H9 (cell line): Measurements from ENCODE around the gene PNPLA2. TPM values are rescaled to one million over a fixed set of nuclear protein-coding genes. Genes with fewer than 3 reads are reported as not detected.

ENCODE experiments used
- DNase-seq: peaks from one replicate; pipeline ENCODE4 v3.0.0-alpha.2; 2017
- H2AFZ ChIP-seq: one replicate; pipeline ENCODE4 v1.6.1; 2013; ENCODE audit warnings: mild to moderate bottlenecking, low read length, control low read depth, moderate library complexity
- H2AK5ac ChIP-seq: 2 replicates; pipeline ENCODE4 v1.6.1; 2013; ENCODE audit warnings: low read length, control low read depth, mixed read lengths; ENCODE audit not compliant: insufficient read length
- H2BK120ac ChIP-seq: one replicate; pipeline ENCODE4 v1.6.1; 2013; ENCODE audit warnings: low read depth, mild to moderate bottlenecking, low read length, control low read depth, inconsistent platforms; ENCODE audit not compliant: poor library complexity, severe bottlenecking
- H2BK12ac ChIP-seq: 2 replicates; pipeline ENCODE4 v1.6.1; 2013; ENCODE audit warnings: low read length, control low read depth, mixed read lengths, low read depth; ENCODE audit not compliant: insufficient read length
- H2BK15ac ChIP-seq: 2 replicates; pipeline ENCODE4 v1.6.1; 2013; ENCODE audit warnings: low read depth, low read length, control low read depth
- H2BK20ac ChIP-seq: one replicate; pipeline ENCODE4 v1.6.1; 2013; ENCODE audit warnings: low read depth, mild to moderate bottlenecking, low read length, control low read depth, inconsistent platforms; ENCODE audit not compliant: poor library complexity, severe bottlenecking
- H2BK5ac ChIP-seq: 2 replicates; pipeline ENCODE4 v1.6.1; 2013; ENCODE audit warnings: low read length, control low read depth, mixed read lengths; ENCODE audit not compliant: insufficient read length
- H3K14ac ChIP-seq: 2 replicates; pipeline ENCODE4 v1.6.1; 2013; ENCODE audit warnings: low read length, control low read depth; ENCODE audit not compliant: insufficient read depth
- H3K18ac ChIP-seq: 2 replicates; pipeline ENCODE4 v1.6.1; 2013; ENCODE audit warnings: low read depth, mild to moderate bottlenecking, mixed read lengths, low read length, control low read depth; ENCODE audit not compliant: insufficient read length
- H3K23ac ChIP-seq: 2 replicates; pipeline ENCODE4 v1.6.1; 2013; ENCODE audit warnings: low read length, control low read depth, mixed read lengths, low read depth; ENCODE audit not compliant: insufficient read length
- H3K23me2 ChIP-seq: 2 replicates; pipeline ENCODE4 v1.6.1; 2013; ENCODE audit warnings: low read depth, mild to moderate bottlenecking, mixed read lengths, low read length, control low read depth; ENCODE audit not compliant: insufficient read length, poor library complexity, severe bottlenecking
- H3K27ac ChIP-seq: 2 replicates; pipeline ENCODE4 v1.5.1; 2013; ENCODE audit warnings: low read length, control low read depth, mixed read lengths, low read depth; ENCODE audit not compliant: insufficient read length
- H3K27me3 ChIP-seq: 2 replicates; pipeline ENCODE4 v1.6.1; 2013; ENCODE audit warnings: low read length, control low read depth, inconsistent platforms; ENCODE audit not compliant: insufficient read depth
- H3K4ac ChIP-seq: 2 replicates; pipeline ENCODE4 v1.6.1; 2013; ENCODE audit warnings: low read depth, mild to moderate bottlenecking, control low read depth, inconsistent platforms, low read length, moderate library complexity
- H3K4me1 ChIP-seq: 2 replicates; pipeline ENCODE4 v1.6.1; 2013; ENCODE audit warnings: low read length, control low read depth, inconsistent platforms; ENCODE audit not compliant: insufficient read depth
- H3K4me2 ChIP-seq: 2 replicates; pipeline ENCODE4 v1.6.1; 2013; ENCODE audit warnings: low read length, control low read depth, mixed read lengths; ENCODE audit not compliant: insufficient read length, insufficient read depth
- H3K56ac ChIP-seq: 2 replicates; pipeline ENCODE4 v1.6.1; 2013; ENCODE audit warnings: low read depth, mild to moderate bottlenecking, mixed read lengths, low read length, control low read depth; ENCODE audit not compliant: insufficient read length
- H3K79me1 ChIP-seq: 2 replicates; pipeline ENCODE4 v1.6.1; 2013; ENCODE audit warnings: low read depth, mild to moderate bottlenecking, moderate library complexity, low read length, control low read depth, inconsistent platforms; ENCODE audit not compliant: insufficient read depth, poor library complexity, severe bottlenecking
- H3K79me2 ChIP-seq: 2 replicates; pipeline ENCODE4 v1.6.1; 2013; ENCODE audit warnings: low read length, control low read depth, inconsistent platforms; ENCODE audit not compliant: insufficient read depth
- H3K9ac ChIP-seq: 2 replicates; pipeline ENCODE4 v1.6.1; 2013; ENCODE audit warnings: low read length, control low read depth, mixed read lengths; ENCODE audit not compliant: insufficient read length; ENCODE audit errors: extremely low read depth
- H3K9me3 ChIP-seq: one replicate; pipeline ENCODE4 v1.6.1; 2013; ENCODE audit warnings: low read depth, low read length, inconsistent platforms; ENCODE audit not compliant: control insufficient read depth
- H3T11ph ChIP-seq: one replicate; pipeline ENCODE4 v1.6.1; 2013; ENCODE audit warnings: mild to moderate bottlenecking, low read length, control low read depth, inconsistent platforms
- H4K20me1 ChIP-seq: one replicate; pipeline ENCODE4 v1.6.1; 2013; ENCODE audit not compliant: control insufficient read depth, insufficient read length, insufficient read depth
- H4K5ac ChIP-seq: 2 replicates; pipeline ENCODE4 v1.6.1; 2013; ENCODE audit warnings: low read depth, mild to moderate bottlenecking, mixed read lengths, low read length, control low read depth; ENCODE audit not compliant: insufficient read length
- H4K8ac ChIP-seq: replicated peaks from 2 replicates; pipeline ENCODE4 v1.6.1; 2013; ENCODE audit warnings: low read length, control low read depth, mixed read lengths, low read depth; ENCODE audit not compliant: insufficient read length
- H4K91ac ChIP-seq: 2 replicates; pipeline ENCODE4 v1.6.1; 2013; ENCODE audit warnings: low read depth, mild to moderate bottlenecking, moderate library complexity, mixed read lengths, low read length, control low read depth; ENCODE audit not compliant: insufficient read length
- H3K27ac Mint-ChIP-seq, 3 experiments: 2 replicates in 2 of 3; 3 replicates in 1 of 3; pipeline ENCODE4 v1.8.0; 2020 to 2021; ENCODE audit warnings: mixed read lengths in 3 of 3, mild to moderate bottlenecking in 1 of 3, moderate library complexity in 1 of 3
- H3K27me3 Mint-ChIP-seq: 2 replicates; pipeline ENCODE4 v1.8.0; 2021; ENCODE audit warnings: low read depth, mild to moderate bottlenecking, moderate library complexity, mixed read lengths
- H3K36me3 Mint-ChIP-seq, 3 experiments: 2 replicates in 2 of 3; 3 replicates in 1 of 3; pipeline ENCODE4 v1.8.0; 2020 to 2021; ENCODE audit warnings: low read depth in 3 of 3, mixed read lengths in 3 of 3; ENCODE audit not compliant: insufficient read depth in 1 of 3
- H3K4me1 Mint-ChIP-seq, 2 experiments: 2 replicates each; pipeline ENCODE4 v1.8.0; 2020; ENCODE audit warnings: mixed read lengths in 2 of 2
- H3K4me3 Mint-ChIP-seq, 2 experiments: 2 replicates in 1 of 2; 3 replicates in 1 of 2; pipeline ENCODE4 v1.8.0; 2020 to 2021; ENCODE audit warnings: mild to moderate bottlenecking in 2 of 2, mixed read lengths in 2 of 2, moderate library complexity in 1 of 2
- H3K9me3 Mint-ChIP-seq, 2 experiments: 2 replicates in 1 of 2; 3 replicates in 1 of 2; pipeline ENCODE4 v1.8.0; 2020; ENCODE audit warnings: mild to moderate bottlenecking in 2 of 2, mixed read lengths in 2 of 2, moderate library complexity in 1 of 2
- CTCF ChIP-seq: fragments of 200-600 bp; sonication (generic); conservative IDR thresholded peaks from 3 replicates; pipeline ENCODE4 v1.8.0; 2021; ENCODE audit warnings: antibody characterized with exemption, mild to moderate bottlenecking
- WGBS: extraction: QIAGEN DNeasy Blood & Tissue Kit; methylation state at CpG from one replicate; pipeline ENCODE4 v1.1.7; 2013; ENCODE audit warnings: missing lambda C conversion rate, low lambda C conversion rate, mixed read lengths; ENCODE audit not compliant: insufficient read length; ENCODE audit errors: extremely low coverage; 5-methylcytosine and 5-hydroxymethylcytosine counted together
- total RNA-seq: library from RNA; stranded (reverse); gene quantifications from 2 replicates; pipeline ENCODE4 v1.2.1, GENCODE V29; 2021

PNPLA2 gene
- total RNA-seq, 1 experiment from 2014 or later: 67.3 TPM

GRCh38 chr11:774873-775592, 43.7 kb upstream of the PNPLA2 start:
- Histone ChIP-seq H3K56ac (no peak overlapping the region), H2BK5ac (no peak overlapping the region), H4K8ac (no peak overlapping the region), H3K18ac (no peak overlapping the region), H3K79me1 (peaks cover 12% of the 10 kb centered on the region), H3T11ph (no peak overlapping the region), H3K9ac (no peak overlapping the region), H3K27me3 (no peaks in the 10 kb centered on the region), H3K23ac (no peak overlapping the region), H3K27ac (no peak overlapping the region), H4K91ac (no peak overlapping the region), H2BK120ac (no peak overlapping the region), H3K23me2 (peaks cover 17% of the 10 kb centered on the region), H3K79me2 (peaks cover 4% of the 10 kb centered on the region; the same call in 1 of the 2 replicates), H4K20me1 (no peaks in the 10 kb centered on the region), H3K4me2 (no peak overlapping the region), H3K4ac (no peak overlapping the region), H2AK5ac (no peak overlapping the region), H2BK12ac (no peak overlapping the region), H4K5ac (no peak overlapping the region), H3K9me3 (no peaks in the 10 kb centered on the region), H2AFZ (no peak overlapping the region), H2BK20ac (no peak overlapping the region), H2BK15ac (no peak overlapping the region), H3K4me1 (no peaks in the 10 kb centered on the region; the same call in 1 of the 2 replicates), H3K14ac (no peak overlapping the region; the same call in 1 of the 2 replicates)
- peak; percentile 33 for DNase-seq
- peaks cover 2 to 24% (median 18%) of the 10 kb centered on the region in 3 experiments; a peak in 6 of 7 replicates for H3K36me3 Mint-ChIP-seq
- WGBS: no CpG with 5 or more reads among the region's 20 CpGs
- H3K27me3 Mint-ChIP-seq: no peaks in the 10 kb centered on the region
- peak overlapping the region; percentile 82 to 91 for H3K4me3 Mint-ChIP-seq
- peaks cover 15 to 22% of the 10 kb centered on the region in 2 experiments for H3K4me1 Mint-ChIP-seq
- no peaks in the 10 kb centered on the region for H3K9me3 Mint-ChIP-seq
- 0 out of 7 replicates have a peak overlapping the region, but pooled peaks of 1 of the 3 experiments have one; percentile 50 for H3K27ac Mint-ChIP-seq
- peak; percentile 11; the same call in 1 of the 3 replicates for TF ChIP-seq CTCF
